Osteoblast (primary cell): ENCODE results near the gene CDHR1. TPM values are rescaled to one million over a fixed set of nuclear protein-coding genes. Genes with fewer than 3 reads are reported as not detected.
A peak's percentile ranks its signal among the peaks of the same experiment; 100 is the strongest.

Experiments used
- DNase-seq: peaks from one replicate; pipeline ENCODE4 v3.0.0; 2011; ENCODE audit warnings: low spot score, mixed read lengths; ENCODE audit not compliant: insufficient read length; ENCODE audit errors: missing footprints
- H2AFZ ChIP-seq: 2 replicates; pipeline ENCODE4 v1.6.0; 2011; ENCODE audit warnings: mild to moderate bottlenecking, low read length
- H3K27ac ChIP-seq: 2 replicates; pipeline ENCODE4 v1.5.1; 2011; ENCODE audit warnings: mild to moderate bottlenecking, low read depth, low read length, moderate library complexity
- H3K27me3 ChIP-seq: 2 replicates; pipeline ENCODE4 v1.6.0; 2012; ENCODE audit warnings: mild to moderate bottlenecking, control low read depth, inconsistent platforms, low read length, moderate library complexity; ENCODE audit not compliant: insufficient read depth
- H3K36me3 ChIP-seq: 2 replicates; pipeline ENCODE4 v1.5.1; 2011; ENCODE audit warnings: mild to moderate bottlenecking, low read length, control low read depth, moderate library complexity; ENCODE audit not compliant: insufficient read depth
- H3K4me1 ChIP-seq: 2 replicates; pipeline ENCODE4 v1.5.1; 2011; ENCODE audit warnings: mild to moderate bottlenecking, low read length, control low read depth, moderate library complexity; ENCODE audit not compliant: insufficient read depth
- H3K4me2 ChIP-seq: 2 replicates; pipeline ENCODE4 v1.6.0; 2011; ENCODE audit warnings: mild to moderate bottlenecking, low read length; ENCODE audit not compliant: insufficient read depth
- H3K4me3 ChIP-seq: fragments of 200-600 bp; sonication (generic); 3 replicates; pipeline ENCODE4 v1.5.1; 2012; ENCODE audit warnings: mild to moderate bottlenecking, low read length, inconsistent platforms; ENCODE audit not compliant: insufficient read depth
- H3K79me2 ChIP-seq: 2 replicates; pipeline ENCODE4 v1.6.0; 2012; ENCODE audit warnings: mild to moderate bottlenecking, low read length, control low read depth, inconsistent platforms; ENCODE audit not compliant: insufficient read depth
- H3K9me3 ChIP-seq: 2 replicates; pipeline ENCODE4 v1.5.1; 2011; ENCODE audit warnings: low read depth, low read length, control low read depth
- H4K20me1 ChIP-seq: 2 replicates; pipeline ENCODE4 v1.6.0; 2012; ENCODE audit warnings: mild to moderate bottlenecking, low read length, control low read depth; ENCODE audit not compliant: insufficient read depth
- CTCF ChIP-seq: IDR thresholded peaks from 2 replicates; pipeline ENCODE4 v1.5.1; 2011; ENCODE audit warnings: mild to moderate bottlenecking, low read depth, low read length, moderate library complexity; ENCODE audit errors: extremely low read depth
- total RNA-seq: library from RNA; depleted of rRNA; stranded (reverse); fragments of >200 nt; gene quantifications from 2 replicates; pipeline ENCODE4 v1.2.3, GENCODE V29; 2012

The CDHR1 gene
- total RNA-seq, 1 donor = under 0.01 TPM

GRCh38 chr10:84261236-84261915, 67.0 kb downstream of the CDHR1 start:
- H3K27ac ChIP-seq = no peak overlapping the region
- no peak overlapping the region for H2AFZ ChIP-seq
- no peaks in the 10 kb centered on the region for H4K20me1 ChIP-seq
- no peak for TF ChIP-seq CTCF
- no peak overlapping the region for H3K4me3 ChIP-seq
- no peaks in the 10 kb centered on the region for H3K9me3 ChIP-seq
- H3K27me3 ChIP-seq = no peaks in the 10 kb centered on the region
- DNase-seq = peak; percentile 36
- no peaks in the 10 kb centered on the region for H3K4me1 ChIP-seq
- H3K79me2 ChIP-seq = no peaks in the 10 kb centered on the region
- no peaks in the 10 kb centered on the region for H3K36me3 ChIP-seq
- H3K4me2 ChIP-seq = no peak overlapping the region

GRCh38 chr10:84262190-84262956, 68.0 kb downstream of the CDHR1 start:
- H3K27ac ChIP-seq = no peak overlapping the region
- no peaks in the 10 kb centered on the region for H3K9me3 ChIP-seq
- H4K20me1 ChIP-seq = no peaks in the 10 kb centered on the region
- H2AFZ ChIP-seq = no peak overlapping the region
- no peak overlapping the region for H3K4me3 ChIP-seq
- no peak for TF ChIP-seq CTCF
- H3K27me3 ChIP-seq = no peaks in the 10 kb centered on the region
- DNase-seq = no peak
- H3K4me2 ChIP-seq = no peak overlapping the region
- no peaks in the 10 kb centered on the region for H3K36me3 ChIP-seq
- no peaks in the 10 kb centered on the region for H3K4me1 ChIP-seq
- H3K79me2 ChIP-seq = no peaks in the 10 kb centered on the region

- H3K4me1 ChIP-seq = peaks cover 5% of the 10 kb centered on the region
- no peak overlapping the region for H2AFZ ChIP-seq
- H3K4me2 ChIP-seq = no peak overlapping the region
- H3K27ac ChIP-seq = no peak overlapping the region
- H4K20me1 ChIP-seq = no peaks in the 10 kb centered on the region
- no peak overlapping the region for H3K4me3 ChIP-seq
- H3K9me3 ChIP-seq = no peaks in the 10 kb centered on the region
- H3K79me2 ChIP-seq = no peaks in the 10 kb centered on the region
- no peak for DNase-seq
- TF ChIP-seq CTCF = no peak
- H3K27me3 ChIP-seq = no peaks in the 10 kb centered on the region
- H3K36me3 ChIP-seq = no peaks in the 10 kb centered on the region
Observed at GRCh38 chr10:84263716-84264115, 69.4 kb downstream of the CDHR1 start.

GRCh38 chr10:84264611-84265141, 70.3 kb downstream of the CDHR1 start:
- peak; percentile 94 for TF ChIP-seq CTCF
- Histone ChIP-seq H4K20me1 (no peaks in the 10 kb centered on the region), H3K79me2 (no peaks in the 10 kb centered on the region), H3K27ac (no peak overlapping the region), H3K4me3 (no peak overlapping the region), H3K36me3 (no peaks in the 10 kb centered on the region), H2AFZ (peak overlapping the region; percentile 58), H3K4me1 (peaks cover 8% of the 10 kb centered on the region), H3K27me3 (no peaks in the 10 kb centered on the region), H3K9me3 (no peaks in the 10 kb centered on the region), H3K4me2 (peak overlapping the region; percentile 1)
- DNase-seq = peak; percentile 70
